Astrocyte (in vitro differentiated cells and primary cell): ENCODE data around the gene SLC25A40. TPM values are rescaled to one million over a fixed set of nuclear protein-coding genes. Genes with fewer than 3 reads are reported as not detected.

ENCODE experiments used
- DNase-seq: peaks from one replicate; pipeline ENCODE4 v3.0.0-alpha.2; 2010; ENCODE audit warnings: low read depth
- FAIRE-seq: peaks from 2 replicates; lab custom pipeline; 2011; peaks lifted over from hg19 to GRCh38; lab: Jason Lieb, UNC
- H2AFZ ChIP-seq: 2 replicates; pipeline ENCODE4 v1.6.0; 2012; ENCODE audit warnings: low read depth, low read length, inconsistent platforms
- H3K27ac ChIP-seq: 2 replicates; pipeline ENCODE4 v1.5.1; 2011; ENCODE audit warnings: low read depth, low read length, inconsistent platforms
- H3K27me3 ChIP-seq: 2 replicates; pipeline ENCODE4 v1.6.0; 2011; ENCODE audit warnings: low read length, inconsistent platforms; ENCODE audit not compliant: insufficient read depth
- H3K36me3 ChIP-seq: 2 replicates; pipeline ENCODE4 v1.5.1; 2011; ENCODE audit warnings: low read length, inconsistent platforms; ENCODE audit not compliant: insufficient read depth
- H3K4me1 ChIP-seq: 2 replicates; pipeline ENCODE4 v1.5.1; 2011; ENCODE audit warnings: low read length, inconsistent platforms; ENCODE audit not compliant: insufficient read depth
- H3K4me2 ChIP-seq: 2 replicates; pipeline ENCODE4 v1.6.0; 2012; ENCODE audit warnings: low read length, inconsistent platforms
- H3K4me3 ChIP-seq: 2 replicates; pipeline ENCODE4 v1.5.1; 2011; ENCODE audit warnings: low read depth, mild to moderate bottlenecking, low read length, inconsistent platforms; ENCODE audit not compliant: insufficient read depth
- H3K79me2 ChIP-seq: 2 replicates; pipeline ENCODE4 v1.6.0; 2012; ENCODE audit warnings: mild to moderate bottlenecking, low read length, inconsistent platforms; ENCODE audit not compliant: insufficient read depth
- H3K9ac ChIP-seq: 2 replicates; pipeline ENCODE4 v1.6.0; 2012; ENCODE audit warnings: mild to moderate bottlenecking, low read length, inconsistent platforms
- H3K9me3 ChIP-seq: 2 replicates; pipeline ENCODE4 v1.5.1; 2012; ENCODE audit warnings: low read depth, mild to moderate bottlenecking, low read length, inconsistent platforms; ENCODE audit not compliant: insufficient read depth
- H4K20me1 ChIP-seq: 2 replicates; pipeline ENCODE4 v1.6.0; 2012; ENCODE audit warnings: low read length, inconsistent platforms; ENCODE audit not compliant: insufficient read depth
- H3K27ac Mint-ChIP-seq: one replicate; pipeline ENCODE4 v1.8.0; 2021; ENCODE audit warnings: mild to moderate bottlenecking, mixed read lengths; ENCODE audit not compliant: unreplicated experiment
- H3K27me3 Mint-ChIP-seq: one replicate; pipeline ENCODE4 v1.8.0; 2021; ENCODE audit warnings: low read depth, mixed read lengths; ENCODE audit not compliant: unreplicated experiment
- H3K36me3 Mint-ChIP-seq: one replicate; pipeline ENCODE4 v1.8.0; 2021; ENCODE audit warnings: low read depth, mixed read lengths; ENCODE audit not compliant: unreplicated experiment
- H3K4me1 Mint-ChIP-seq: one replicate; pipeline ENCODE4 v1.8.0; 2021; ENCODE audit warnings: low read depth, mixed read lengths; ENCODE audit not compliant: unreplicated experiment
- H3K4me3 Mint-ChIP-seq: one replicate; pipeline ENCODE4 v1.8.0; 2021; ENCODE audit warnings: mild to moderate bottlenecking, moderate library complexity, mixed read lengths; ENCODE audit not compliant: unreplicated experiment
- H3K9me3 Mint-ChIP-seq: one replicate; pipeline ENCODE4 v1.8.0; 2021; ENCODE audit warnings: mild to moderate bottlenecking, mixed read lengths; ENCODE audit not compliant: unreplicated experiment
- EZH2 ChIP-seq: IDR thresholded peaks from 2 replicates; pipeline ENCODE4 v1.6.1; 2012; ENCODE audit warnings: mild to moderate bottlenecking, low read length, inconsistent platforms; ENCODE audit not compliant: insufficient read depth
- total RNA-seq: library from RNA; stranded (reverse); gene quantifications from 2 replicates; pipeline ENCODE4 v1.2.1, GENCODE V29; 2021
- TF ChIP-seq, protein P1 (sequence below): IDR thresholded peaks from 2 replicates; pipeline ENCODE4 v1.5.1; 2011; ENCODE audit warnings: low read depth, mild to moderate bottlenecking, inconsistent platforms, low read length, moderate library complexity; ENCODE audit not compliant: insufficient read depth

The SLC25A40 gene
- total RNA-seq, 1 donor from 2014 or later: 6.3 TPM

DNA sequence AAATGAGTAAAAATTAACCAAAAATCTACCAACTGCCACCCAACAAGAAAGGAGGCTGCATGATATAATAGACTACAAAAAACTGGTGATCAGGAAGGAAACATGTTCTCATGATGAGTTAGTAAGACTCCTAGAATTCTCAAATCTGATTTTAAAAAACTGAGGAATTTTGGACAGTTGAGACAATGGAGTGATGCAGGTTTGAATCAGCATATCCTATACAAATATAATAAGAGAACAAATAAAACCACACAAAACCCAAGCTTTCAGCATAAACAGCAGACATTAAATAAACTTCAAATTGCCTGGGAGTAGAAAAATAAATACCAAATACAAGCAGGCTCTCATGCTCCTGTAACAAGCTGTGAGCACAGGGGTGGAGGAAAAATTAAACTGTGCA, 57.8 kb downstream of the SLC25A40 start:
- Histone ChIP-seq H3K4me1 (no peaks in the 10 kb centered on the region), H3K9ac (no peak overlapping the region), H3K27me3 (no peaks in the 10 kb centered on the region), H3K79me2 (no peaks in the 10 kb centered on the region), H3K9me3 (no peaks in the 10 kb centered on the region), H3K4me2 (no peak overlapping the region), H4K20me1 (no peaks in the 10 kb centered on the region), H3K36me3 (no peaks in the 10 kb centered on the region), H2AFZ (no peak overlapping the region), H3K27ac (no peak overlapping the region), H3K4me3 (no peak overlapping the region)
- DNase-seq (no peak), FAIRE-seq (no peak)
- H3K36me3 Mint-ChIP-seq: no peaks in the 10 kb centered on the region
- H3K27ac Mint-ChIP-seq: no peak overlapping the region
- H3K4me3 Mint-ChIP-seq: no peak overlapping the region
- no peaks in the 10 kb centered on the region for H3K4me1 Mint-ChIP-seq
- H3K9me3 Mint-ChIP-seq: peaks cover 3% of the 10 kb centered on the region
- no peaks in the 10 kb centered on the region for H3K27me3 Mint-ChIP-seq
- no peak for TF ChIP-seq EZH2
- TF ChIP-seq, protein P1, sequence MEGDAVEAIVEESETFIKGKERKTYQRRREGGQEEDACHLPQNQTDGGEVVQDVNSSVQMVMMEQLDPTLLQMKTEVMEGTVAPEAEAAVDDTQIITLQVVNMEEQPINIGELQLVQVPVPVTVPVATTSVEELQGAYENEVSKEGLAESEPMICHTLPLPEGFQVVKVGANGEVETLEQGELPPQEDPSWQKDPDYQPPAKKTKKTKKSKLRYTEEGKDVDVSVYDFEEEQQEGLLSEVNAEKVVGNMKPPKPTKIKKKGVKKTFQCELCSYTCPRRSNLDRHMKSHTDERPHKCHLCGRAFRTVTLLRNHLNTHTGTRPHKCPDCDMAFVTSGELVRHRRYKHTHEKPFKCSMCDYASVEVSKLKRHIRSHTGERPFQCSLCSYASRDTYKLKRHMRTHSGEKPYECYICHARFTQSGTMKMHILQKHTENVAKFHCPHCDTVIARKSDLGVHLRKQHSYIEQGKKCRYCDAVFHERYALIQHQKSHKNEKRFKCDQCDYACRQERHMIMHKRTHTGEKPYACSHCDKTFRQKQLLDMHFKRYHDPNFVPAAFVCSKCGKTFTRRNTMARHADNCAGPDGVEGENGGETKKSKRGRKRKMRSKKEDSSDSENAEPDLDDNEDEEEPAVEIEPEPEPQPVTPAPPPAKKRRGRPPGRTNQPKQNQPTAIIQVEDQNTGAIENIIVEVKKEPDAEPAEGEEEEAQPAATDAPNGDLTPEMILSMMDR: no peak

DNA sequence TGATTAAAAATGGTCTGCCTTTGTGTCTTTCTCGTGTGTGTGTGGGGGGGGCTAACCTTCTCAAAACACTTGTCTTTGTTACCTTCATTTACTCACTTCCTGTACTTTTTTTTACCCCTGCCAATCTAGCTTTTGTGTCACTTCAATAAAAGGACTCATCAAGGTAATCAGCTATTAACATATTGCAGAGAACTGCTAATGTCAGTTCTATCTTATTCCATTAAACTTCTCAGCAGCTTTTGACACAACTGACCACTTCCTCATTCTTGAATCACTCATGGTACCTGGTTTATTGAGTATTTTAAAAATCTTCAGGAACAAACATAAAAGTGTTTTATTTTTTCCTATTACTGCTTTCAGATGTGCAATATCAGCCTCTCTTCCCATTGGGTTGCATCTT, 59.8 kb downstream of the SLC25A40 start:
- Histone ChIP-seq H3K9ac (no peak overlapping the region), H3K4me1 (no peaks in the 10 kb centered on the region), H3K27me3 (no peaks in the 10 kb centered on the region), H3K27ac (no peak overlapping the region), H3K79me2 (no peaks in the 10 kb centered on the region), H3K9me3 (no peaks in the 10 kb centered on the region), H3K4me3 (no peak overlapping the region), H4K20me1 (no peaks in the 10 kb centered on the region), H3K36me3 (no peaks in the 10 kb centered on the region), H2AFZ (no peak overlapping the region), H3K4me2 (no peak overlapping the region)
- no peak for FAIRE-seq
- TF ChIP-seq, protein P1: no peak
- no peak for TF ChIP-seq EZH2
- H3K4me3 Mint-ChIP-seq: no peak overlapping the region
- H3K27ac Mint-ChIP-seq: no peak overlapping the region
- H3K27me3 Mint-ChIP-seq: no peaks in the 10 kb centered on the region
- peaks cover 2% of the 10 kb centered on the region for H3K9me3 Mint-ChIP-seq
- no peak for DNase-seq
- no peaks in the 10 kb centered on the region for H3K4me1 Mint-ChIP-seq
- H3K36me3 Mint-ChIP-seq: no peaks in the 10 kb centered on the region

DNA sequence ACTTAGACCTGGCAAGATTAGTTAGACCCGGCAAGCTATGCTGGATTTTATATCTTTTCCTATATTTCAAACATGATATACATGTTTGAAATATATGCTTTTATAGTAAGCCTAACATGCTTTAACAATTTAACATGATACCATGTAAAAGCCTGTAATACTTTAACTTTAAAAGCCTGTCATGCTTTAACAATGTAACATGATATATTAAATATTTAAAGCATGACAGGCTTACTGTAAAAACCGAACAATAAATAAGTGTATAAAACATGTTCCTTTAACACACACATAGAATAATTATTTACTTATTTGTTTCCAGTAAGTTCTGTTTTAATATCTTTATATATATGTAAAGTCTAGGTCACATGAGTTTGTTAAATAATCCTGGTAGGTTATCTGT, 65.4 kb downstream of the SLC25A40 start:
- H3K27me3 ChIP-seq: no peaks in the 10 kb centered on the region
- TF ChIP-seq EZH2: no peak
- TF ChIP-seq, protein P1: no peak
- no peaks in the 10 kb centered on the region for H3K4me1 ChIP-seq
- Mint-ChIP-seq H3K27ac (no peak overlapping the region), H3K36me3 (no peaks in the 10 kb centered on the region), H3K4me1 (no peaks in the 10 kb centered on the region), H3K9me3 (no peaks in the 10 kb centered on the region), H3K4me3 (no peak overlapping the region), H3K27me3 (no peaks in the 10 kb centered on the region)
- no peak overlapping the region for H3K27ac ChIP-seq
- no peaks in the 10 kb centered on the region for H3K36me3 ChIP-seq
- DNase-seq (no peak), FAIRE-seq (no peak)
- H3K79me2 ChIP-seq: no peaks in the 10 kb centered on the region
- H2AFZ ChIP-seq: no peak overlapping the region
- no peak overlapping the region for H3K4me3 ChIP-seq
- no peaks in the 10 kb centered on the region for H4K20me1 ChIP-seq
- H3K9me3 ChIP-seq: no peaks in the 10 kb centered on the region
- no peak overlapping the region for H3K9ac ChIP-seq
- no peak overlapping the region for H3K4me2 ChIP-seq
